Keratinocyte (primary cell): ENCODE measurements around the gene MRTFA. TPM values are rescaled to one million over a fixed set of nuclear protein-coding genes. Genes with fewer than 3 reads are reported as not detected.

Experiments used
- DNase-seq: peaks from one replicate; pipeline ENCODE4 v3.0.0-alpha.2; 2011; ENCODE audit warnings: low read depth, missing footprints, low spot score
- FAIRE-seq: peaks from 2 replicates; lab custom pipeline; 2011; peaks lifted over from hg19 to GRCh38; lab: Jason Lieb, UNC
- H2AFZ ChIP-seq: 2 replicates; pipeline ENCODE4 v1.6.0; 2012; ENCODE audit warnings: low read length, control low read depth, inconsistent platforms; ENCODE audit not compliant: control insufficient read depth
- H3K27ac ChIP-seq: 2 replicates; pipeline ENCODE4 v1.5.1; 2011; ENCODE audit warnings: low read length; ENCODE audit not compliant: control insufficient read depth, insufficient read depth
- H3K27me3 ChIP-seq: 3 replicates; pipeline ENCODE4 v1.6.0; 2011; ENCODE audit warnings: low read length; ENCODE audit not compliant: control insufficient read depth, insufficient read depth; ENCODE audit errors: extremely low read depth
- H3K36me3 ChIP-seq, 2 experiments: 2 replicates in 1 of 2; 3 replicates in 1 of 2; pipeline ENCODE4 v1.5.1; 2011; ENCODE audit warnings: low read length in 2 of 2, mild to moderate bottlenecking in 1 of 2; ENCODE audit not compliant: control insufficient read depth in 2 of 2, insufficient read depth in 2 of 2; ENCODE audit errors: extremely low read depth in 1 of 2
- H3K4me1 ChIP-seq: 3 replicates; pipeline ENCODE4 v1.5.1; 2011; ENCODE audit warnings: low read length; ENCODE audit not compliant: control insufficient read depth, insufficient read depth; ENCODE audit errors: extremely low read depth
- H3K4me2 ChIP-seq: 3 replicates; pipeline ENCODE4 v1.6.0; 2011; ENCODE audit warnings: low read depth, low read length; ENCODE audit not compliant: control insufficient read depth, insufficient read depth; ENCODE audit errors: extremely low read depth
- H3K4me3 ChIP-seq, 3 experiments: fragments of 200-600 bp in 1 of 3; sonication (generic) in 1 of 3; 2 replicates in 2 of 3; 3 replicates in 1 of 3; pipeline ENCODE4 v1.5.1; 2011 to 2016; ENCODE audit warnings: low read length in 3 of 3, mild to moderate bottlenecking in 3 of 3, control low read depth in 2 of 3, inconsistent platforms in 1 of 3, low read depth in 1 of 3, mixed read lengths in 1 of 3, mixed run types in 1 of 3, moderate library complexity in 1 of 3; ENCODE audit not compliant: control insufficient read depth in 2 of 3, insufficient read depth in 2 of 3; ENCODE audit errors: extremely low read depth in 1 of 3
- H3K79me2 ChIP-seq: 2 replicates; pipeline ENCODE4 v1.6.0; 2012; ENCODE audit warnings: low read length; ENCODE audit not compliant: control insufficient read depth, insufficient read depth
- H3K9ac ChIP-seq: 3 replicates; pipeline ENCODE4 v1.6.0; 2011; ENCODE audit warnings: low read length; ENCODE audit not compliant: control insufficient read depth, insufficient read depth; ENCODE audit errors: extremely low read depth
- H3K9me1 ChIP-seq: 3 replicates; pipeline ENCODE4 v1.6.0; 2011; ENCODE audit warnings: low read length; ENCODE audit not compliant: control insufficient read depth, insufficient read depth; ENCODE audit errors: extremely low read depth
- H3K9me3 ChIP-seq: 2 replicates; pipeline ENCODE4 v1.5.1; 2012; ENCODE audit warnings: low read depth, low read length; ENCODE audit not compliant: control insufficient read depth
- H4K20me1 ChIP-seq: 3 replicates; pipeline ENCODE4 v1.6.0; 2011; ENCODE audit warnings: low read length; ENCODE audit not compliant: control insufficient read depth, insufficient read depth; ENCODE audit errors: extremely low read depth
- CTCF ChIP-seq, 3 experiments: IDR thresholded peaks in 1 of 3; conservative IDR thresholded peaks in 1 of 3; optimal IDR thresholded peaks in 1 of 3; 2 replicates in 2 of 3; 3 replicates in 1 of 3; pipeline versions ENCODE3 to v1.5.1; 2011; ENCODE audit warnings: low read length in 3 of 3, mild to moderate bottlenecking in 3 of 3, moderate library complexity in 2 of 3, control low read depth in 1 of 3, inconsistent platforms in 1 of 3; ENCODE audit not compliant: insufficient read depth in 2 of 3; ENCODE audit errors: extremely low read depth in 1 of 3
- EZH2 ChIP-seq: IDR thresholded peaks from one replicate; pipeline ENCODE4 v1.6.1; 2012; ENCODE audit warnings: inconsistent platforms, mild to moderate bottlenecking, low read length, moderate library complexity
- dilution Hi-C: fragments of 300-500 bp; cut with MboI; formaldehyde crosslinking; loops from one replicate; pipeline ENCODE4 v1.7.0; 2020; ENCODE audit warnings: low sequenced_read_pairs; ENCODE audit not compliant: extremely low pct_ligation_motif_present
- polyA plus RNA-seq, 5 experiments: library from polyadenylated mRNA; depleted of rRNA in 3 of 5; stranded (reverse) in 3 of 5; stranded (forward) in 1 of 5; unstranded in 1 of 5; fragments of >200 nt; gene quantifications; 1 replicate in 1 of 5; 2 replicates in 3 of 5; 3 replicates in 1 of 5; pipeline versions ENCODE4 v1.2.1 to v1.2.3, GENCODE V29; 2011 to 2012; ENCODE audit warnings: missing spikeins in 2 of 5, low read depth in 1 of 5, low replicate concordance in 1 of 5

Gene MRTFA
- polyA plus RNA-seq, 1 donor (not counting 4 experiments of a cell fraction or from before 2014, with no cell fraction given) = 6.5 TPM

- Histone ChIP-seq H3K9me3 (no peaks in the 10 kb centered on the region), H2AFZ (peak overlapping the region; percentile 0), H3K4me2 (peak overlapping the region; percentile 22), H3K36me3 (no peaks in the 10 kb centered on the region), H3K9me1 (no peaks in the 10 kb centered on the region), H3K4me3 (no peak overlapping the region), H3K4me1 (peaks cover 12% of the 10 kb centered on the region), H3K9ac (peak overlapping the region; percentile 20), H4K20me1 (no peaks in the 10 kb centered on the region), H3K27me3 (no peaks in the 10 kb centered on the region), H3K27ac (peak overlapping the region; percentile 67), H3K79me2 (no peaks in the 10 kb centered on the region)
- TF ChIP-seq CTCF (optimal IDR thresholded peaks at IDR 0.05 in 1 of 3, IDR thresholded peaks at IDR 0.05 in 1 of 3, conservative IDR thresholded peaks at IDR 0.05 in 1 of 3; ENCODE audit: extremely low read depth in 1 of 3, insufficient read depth in 2 of 3, low read length in 3 of 3) (no peak), EZH2 (no peak)
- dilution Hi-C loops = no loop called here
- DNase-seq (no peak), FAIRE-seq (peak; percentile 95)
Measured at GRCh38 chr22:40668611-40669411, 32.3 kb upstream of the MRTFA start.

- Histone ChIP-seq H3K9ac (no peak overlapping the region), H3K27ac (no peak overlapping the region), H4K20me1 (no peaks in the 10 kb centered on the region), H3K27me3 (no peaks in the 10 kb centered on the region), H3K4me2 (no peak overlapping the region), H3K36me3 (no peaks in the 10 kb centered on the region), H3K4me1 (peaks cover 12% of the 10 kb centered on the region), H2AFZ (no peak overlapping the region), H3K4me3 (no peak overlapping the region), H3K9me1 (no peaks in the 10 kb centered on the region), H3K79me2 (no peaks in the 10 kb centered on the region), H3K9me3 (no peaks in the 10 kb centered on the region)
- TF ChIP-seq EZH2 = no peak
- TF ChIP-seq CTCF (optimal IDR thresholded peaks at IDR 0.05 in 1 of 3, IDR thresholded peaks at IDR 0.05 in 1 of 3, conservative IDR thresholded peaks at IDR 0.05 in 1 of 3; ENCODE audit: extremely low read depth in 1 of 3, insufficient read depth in 2 of 3, low read length in 3 of 3) = no peak
- FAIRE-seq (no peak), DNase-seq (no peak)
- dilution Hi-C loops = no loop called here
Measured at GRCh38 chr22:40666151-40666848, 29.8 kb upstream of the MRTFA start.
